HepG2 (cell line): ENCODE measurements around the gene SLC35B4. TPM values are rescaled to one million over a fixed set of nuclear protein-coding genes. Genes with fewer than 3 reads are reported as not detected.

ENCODE experiments used
- CSRNP2 ChIP-seq: sonication (generic); formaldehyde crosslinking; conservative IDR thresholded peaks from 2 replicates; pipeline ENCODE4 v1.8.0; 2022; ENCODE audit warnings: low read depth, missing genetic modification reagents
- DR1 ChIP-seq: sonication (generic); formaldehyde crosslinking; IDR thresholded peaks from 2 replicates; pipeline ENCODE4 v1.8.0; 2021; ENCODE audit warnings: mild to moderate bottlenecking, missing genetic modification reagents, inconsistent platforms
- GMEB1 ChIP-seq: sonication (generic); formaldehyde crosslinking; IDR thresholded peaks from 2 replicates; pipeline ENCODE4 v1.5.1; 2020; ENCODE audit warnings: missing genetic modification reagents, mild to moderate bottlenecking, borderline replicate concordance
- HHEX ChIP-seq: IDR thresholded peaks from 2 replicates; pipeline ENCODE4 v1.6.1; 2016; ENCODE audit warnings: control low read depth
- JDP2 ChIP-seq: sonication (generic); formaldehyde crosslinking; IDR thresholded peaks from 2 replicates; pipeline ENCODE4 v1.8.1; 2022; ENCODE audit warnings: missing genetic modification reagents, borderline replicate concordance
- NCOA2 ChIP-seq: sonication (generic); formaldehyde crosslinking; IDR thresholded peaks from 2 replicates; pipeline ENCODE4 v1.8.0; 2022; ENCODE audit warnings: inconsistent platforms
- NCOR1 ChIP-seq: fragments of 200-600 bp; sonication (generic); IDR thresholded peaks from 2 replicates; pipeline ENCODE4 v1.7.0; 2017; ENCODE audit warnings: antibody characterized with exemption, low read length, borderline replicate concordance
- NR3C1 ChIP-seq: sonication (generic); formaldehyde crosslinking; IDR thresholded peaks from 2 replicates; pipeline ENCODE4 v1.4.0; 2020; ENCODE audit warnings: missing genetic modification reagents
- PTBP1 ChIP-seq: fragments of 200-400 bp; formaldehyde crosslinking; IDR thresholded peaks from 2 replicates; pipeline ENCODE4 v1.6.1; 2018; ENCODE audit warnings: low read length, low read depth; ENCODE audit not compliant: poor library complexity, severe bottlenecking
- TFAP4 ChIP-seq: sonication (generic); IDR thresholded peaks from 2 replicates; pipeline ENCODE4 v1.6.1; 2016; ENCODE audit warnings: low read depth, borderline replicate concordance
- TFDP2 ChIP-seq: sonication (generic); formaldehyde crosslinking; IDR thresholded peaks from 2 replicates; pipeline ENCODE4 v1.4.0; 2020; ENCODE audit warnings: missing genetic modification reagents
- ZNF484 ChIP-seq: sonication (generic); formaldehyde crosslinking; IDR thresholded peaks from 2 replicates; pipeline ENCODE4 v1.5.1; 2020; ENCODE audit warnings: mild to moderate bottlenecking, low read depth, missing genetic modification reagents, borderline replicate concordance
- ZNF550 ChIP-seq: sonication (generic); formaldehyde crosslinking; IDR thresholded peaks from 2 replicates; pipeline ENCODE4 v1.4.0; 2020; ENCODE audit warnings: mild to moderate bottlenecking, missing genetic modification reagents, borderline replicate concordance
- ZNF569 ChIP-seq: sonication (generic); formaldehyde crosslinking; IDR thresholded peaks from 2 replicates; pipeline ENCODE4 v1.5.0; 2020; ENCODE audit warnings: mild to moderate bottlenecking, missing genetic modification reagents, moderate library complexity, borderline replicate concordance
- ZNF652 ChIP-seq: IDR thresholded peaks from 2 replicates; pipeline ENCODE4 v1.6.1; 2016; ENCODE audit warnings: low read depth, borderline replicate concordance
- ZNF687 ChIP-seq: sonication (generic); formaldehyde crosslinking; IDR thresholded peaks from 2 replicates; pipeline ENCODE4 v1.5.1; 2020; ENCODE audit warnings: mild to moderate bottlenecking, missing genetic modification reagents, moderate library complexity
- polyA plus RNA-seq, 8 experiments: library from polyadenylated mRNA; depleted of rRNA in 3 of 8; stranded (reverse) in 7 of 8; unstranded in 1 of 8; fragments of >200 nt; fragmentation: Illumina TruSeq in 4 of 8; extraction: Trizol in 4 of 8; gene quantifications; 2 replicates each; pipeline versions ENCODE4 v1.2.1 to v1.2.3, GENCODE V29; 2011 to 2016; ENCODE audit warnings: low read depth in 4 of 8, missing spikeins in 1 of 8, mixed read lengths in 1 of 8; ENCODE audit not compliant: insufficient read depth in 1 of 8
- total RNA-seq, 5 experiments: library from RNA; depleted of rRNA; stranded (reverse); fragments of >200 nt; fragmentation: Illumina TruSeq; extraction: Trizol; gene quantifications; 2 replicates each; pipeline ENCODE4 v1.2.3, GENCODE V29; 2016; ENCODE audit warnings: low read depth in 1 of 5

SLC35B4 gene
- total and polyA plus RNA-seq, 2 of the 13 experiments (the other 11 are each of a cell fraction or from before 2014, with no cell fraction given), result 17.1 to 17.8 TPM

GRCh38 chr7:134293002-134293740 is 23.6 kb downstream of the SLC35B4 start (continued):
- no peak for TF ChIP-seq ZNF569 (CRISPR knock-in tag)
- no peak for TF ChIP-seq JDP2 (CRISPR knock-in tag)
- peak; percentile 64; the same call in 1 of the 2 replicates for TF ChIP-seq TFAP4
- no peak for TF ChIP-seq TFDP2 (CRISPR knock-in tag)
- no peak for TF ChIP-seq ZNF550 (CRISPR knock-in tag)
- no peak for TF ChIP-seq NR3C1 (CRISPR knock-in tag)
- no peak for TF ChIP-seq ZNF687
- peak; percentile 21; the same call in 1 of the 2 replicates for TF ChIP-seq ZNF652
- TF ChIP-seq HHEX (CRISPR knock-in tag), result no peak
- TF ChIP-seq NCOR1, result peak; percentile 57; the same call in 1 of the 2 replicates
- TF ChIP-seq DR1 (CRISPR knock-in tag), result no peak
- no peak for TF ChIP-seq ZNF484 (CRISPR knock-in tag)
- TF ChIP-seq CSRNP2 (CRISPR knock-in tag), result no peak
- no peak for TF ChIP-seq GMEB1 (CRISPR knock-in tag)
- TF ChIP-seq PTBP1, result no peak
- TF ChIP-seq NCOA2 (CRISPR knock-in tag), result 0 out of 2 replicates have a peak, but pooled peaks have one; percentile 44
